ENCODE results near the gene STXBP2. TPM values are rescaled to one million over a fixed set of nuclear protein-coding genes. Genes with fewer than 3 reads are reported as not detected.

STXBP2 gene
- total RNA-seq, 1 experiment from 2014 or later = 92.5 TPM

DNA sequence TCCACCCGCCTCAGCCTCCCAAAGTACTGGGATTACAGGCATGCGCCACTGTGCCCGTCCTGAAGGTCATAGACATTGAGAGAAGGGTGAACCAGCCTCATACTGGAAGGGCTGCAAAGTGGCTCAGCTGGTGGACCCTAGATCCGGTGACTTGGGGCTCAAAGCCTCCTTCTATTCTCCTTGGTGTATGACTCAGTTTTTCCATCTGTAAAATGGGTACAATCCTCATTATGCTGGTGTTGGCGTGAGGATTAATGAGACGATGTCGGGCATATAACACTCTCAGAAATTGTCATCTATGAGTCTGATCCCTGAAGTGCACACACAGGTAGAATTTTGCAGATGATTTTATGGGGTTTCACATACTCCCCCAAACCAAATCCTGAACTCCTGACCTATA, 47.1 kb upstream of the STXBP2 start:
- no peak overlapping the region for H4K91ac ChIP-seq (ENCODE audit: insufficient read length, low read depth, low read length)
- no peak overlapping the region for H3K18ac ChIP-seq (ENCODE audit: insufficient read length, low read depth, low read length)
- TF ChIP-seq, protein P1, sequence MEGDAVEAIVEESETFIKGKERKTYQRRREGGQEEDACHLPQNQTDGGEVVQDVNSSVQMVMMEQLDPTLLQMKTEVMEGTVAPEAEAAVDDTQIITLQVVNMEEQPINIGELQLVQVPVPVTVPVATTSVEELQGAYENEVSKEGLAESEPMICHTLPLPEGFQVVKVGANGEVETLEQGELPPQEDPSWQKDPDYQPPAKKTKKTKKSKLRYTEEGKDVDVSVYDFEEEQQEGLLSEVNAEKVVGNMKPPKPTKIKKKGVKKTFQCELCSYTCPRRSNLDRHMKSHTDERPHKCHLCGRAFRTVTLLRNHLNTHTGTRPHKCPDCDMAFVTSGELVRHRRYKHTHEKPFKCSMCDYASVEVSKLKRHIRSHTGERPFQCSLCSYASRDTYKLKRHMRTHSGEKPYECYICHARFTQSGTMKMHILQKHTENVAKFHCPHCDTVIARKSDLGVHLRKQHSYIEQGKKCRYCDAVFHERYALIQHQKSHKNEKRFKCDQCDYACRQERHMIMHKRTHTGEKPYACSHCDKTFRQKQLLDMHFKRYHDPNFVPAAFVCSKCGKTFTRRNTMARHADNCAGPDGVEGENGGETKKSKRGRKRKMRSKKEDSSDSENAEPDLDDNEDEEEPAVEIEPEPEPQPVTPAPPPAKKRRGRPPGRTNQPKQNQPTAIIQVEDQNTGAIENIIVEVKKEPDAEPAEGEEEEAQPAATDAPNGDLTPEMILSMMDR (conservative IDR thresholded peaks at IDR 0.05) = no peak
- Mint-ChIP-seq H3K4me3 (no peak overlapping the region), H3K9me3 (no peaks in the 10 kb centered on the region), H3K4me1 (peaks cover 0 to 3% of the 10 kb centered on the region in 2 experiments; a peak in 1 of 4 replicates), H3K27me3 (ENCODE audit: low read depth) (peaks cover 38% of the 10 kb centered on the region), H3K27ac (no peak overlapping the region), H3K36me3 (ENCODE audit: insufficient read depth in 1 of 3, low read depth in 3 of 3) (no peaks in the 10 kb centered on the region)
- no peak overlapping the region for H3T11ph ChIP-seq (ENCODE audit: low read length)
- no peak overlapping the region for H3K56ac ChIP-seq (ENCODE audit: insufficient read length, low read depth, low read length)
- no peak overlapping the region for H3K9ac ChIP-seq (ENCODE audit: extremely low read depth, insufficient read length, low read length)
- H4K8ac ChIP-seq (replicated peaks; ENCODE audit: insufficient read length, low read depth, low read length) = no peak overlapping the region
- no peaks in the 10 kb centered on the region for H4K20me1 ChIP-seq (ENCODE audit: control insufficient read depth, insufficient read depth, insufficient read length)
- H2BK120ac ChIP-seq (ENCODE audit: low read depth, low read length, poor library complexity, severe bottlenecking) = no peak overlapping the region
- H3K9me3 ChIP-seq (ENCODE audit: control insufficient read depth, low read depth, low read length) = no peaks in the 10 kb centered on the region
- no peak overlapping the region for H2BK5ac ChIP-seq (ENCODE audit: insufficient read length, low read length)
- H3K4me2 ChIP-seq (ENCODE audit: insufficient read depth, insufficient read length, low read length) = no peak overlapping the region
- H3K79me2 ChIP-seq (ENCODE audit: insufficient read depth, low read length) = no peaks in the 10 kb centered on the region
- no peaks in the 10 kb centered on the region for H3K4me1 ChIP-seq (ENCODE audit: insufficient read depth, low read length)
- H2AK5ac ChIP-seq (ENCODE audit: insufficient read length, low read length) = no peak overlapping the region
- no peak overlapping the region for H3K27ac ChIP-seq (ENCODE audit: insufficient read length, low read depth, low read length)
- H2BK20ac ChIP-seq (ENCODE audit: low read depth, low read length, poor library complexity, severe bottlenecking) = no peak overlapping the region
- no peaks in the 10 kb centered on the region for H3K27me3 ChIP-seq (ENCODE audit: insufficient read depth, low read length)
- H2AFZ ChIP-seq (ENCODE audit: low read length) = no peak overlapping the region
- H3K23me2 ChIP-seq (ENCODE audit: insufficient read length, low read depth, low read length, poor library complexity, severe bottlenecking) = no peaks in the 10 kb centered on the region
- no CpG with 5 or more reads among the region's 7 CpGs for WGBS (ENCODE audit: extremely low coverage, insufficient read length, low lambda C conversion rate)
- H3K4ac ChIP-seq (ENCODE audit: low read depth, low read length) = no peak overlapping the region
- H4K5ac ChIP-seq (ENCODE audit: insufficient read length, low read depth, low read length) = no peak overlapping the region
- no peak overlapping the region for H3K14ac ChIP-seq (ENCODE audit: insufficient read depth, low read length)
- no peak overlapping the region for H3K23ac ChIP-seq (ENCODE audit: insufficient read length, low read depth, low read length)
- no peak for DNase-seq
- no peak overlapping the region for H2BK15ac ChIP-seq (ENCODE audit: low read depth, low read length)
- no peak overlapping the region for H2BK12ac ChIP-seq (ENCODE audit: insufficient read length, low read depth, low read length)
- no peaks in the 10 kb centered on the region for H3K79me1 ChIP-seq (ENCODE audit: insufficient read depth, low read depth, low read length, poor library complexity, severe bottlenecking)
